HepG2 (cell line): ENCODE measurements around the gene TRPV4. TPM values are rescaled to one million over a fixed set of nuclear protein-coding genes. Genes with fewer than 3 reads are reported as not detected.

Experiments
- ATAC-seq: fragments of 200-7000 bp; cut with Tn5 transposase; 3 replicates; pipeline ENCODE4 v1.9.1; 2020; ENCODE audit warnings: mild to moderate bottlenecking, moderate library complexity
- BruUV-seq: library from RNA; stranded (reverse); fragments of 400-500 nt; replicated peaks from 2 replicates; lab custom pipeline; 2021; lab: Mats Ljungman, UMichigan
- CTCF ChIA-PET: fragments of 300-600 bp; formaldehyde crosslinking; extraction: SDS; loops from one replicate; lab custom pipeline; 2021; ENCODE audit warnings: low total read pairs, inconsistent platforms, low intra/inter-chr PET ratio; lab: Yijun Ruan, JAX
- POLR2A ChIA-PET: fragments of 350-600 bp; sonication (Branson Sonifier 250); formaldehyde crosslinking; loops from one replicate; lab custom pipeline; 2020; ENCODE audit warnings: antibody characterized with exemption, inconsistent platforms; lab: Yijun Ruan, JAX
- DNase-seq: peaks from one replicate; pipeline ENCODE4 v3.0.0-alpha.2; 2015; ENCODE audit warnings: low spot score
- FAIRE-seq: peaks from 3 replicates; lab custom pipeline; 2011; peaks lifted over from hg19 to GRCh38; lab: Jason Lieb, UNC
- H2AFZ ChIP-seq: one replicate; pipeline ENCODE4 v1.6.1; 2011; ENCODE audit warnings: low read length, inconsistent platforms
- H3K27ac ChIP-seq: fragments of 300-600 bp; 3 replicates; pipeline ENCODE4 v1.8.0; 2011; ENCODE audit warnings: mixed run types, mild to moderate bottlenecking, mixed read lengths, low read length, inconsistent platforms; ENCODE audit not compliant: insufficient read depth; ENCODE audit errors: extremely low read length
- H3K27me3 ChIP-seq, 2 experiments: fragments of 200-600 bp in 1 of 2; 2 replicates in 1 of 2; 3 replicates in 1 of 2; pipeline versions ENCODE4 v1.6.0 to v1.8.0; 2011; ENCODE audit warnings: low read length in 2 of 2, mild to moderate bottlenecking in 2 of 2, moderate library complexity in 2 of 2, inconsistent platforms in 1 of 2; ENCODE audit not compliant: insufficient read depth in 2 of 2, control insufficient read depth in 1 of 2
- H3K36me3 ChIP-seq, 2 experiments: fragments of 200-600 bp in 1 of 2; replicated peaks in 1 of 2; 2 replicates in 1 of 2; 3 replicates in 1 of 2; pipeline versions ENCODE4 v1.5.1 to v1.8.0; 2011; ENCODE audit warnings: low read length in 2 of 2, inconsistent platforms in 1 of 2; ENCODE audit not compliant: insufficient read depth in 2 of 2, control insufficient read depth in 1 of 2
- H3K4me1 ChIP-seq: 2 replicates; pipeline ENCODE4 v1.5.1; 2012; ENCODE audit warnings: low read length, inconsistent platforms; ENCODE audit not compliant: insufficient read depth
- H3K4me2 ChIP-seq: 2 replicates; pipeline ENCODE4 v1.6.0; 2011; ENCODE audit warnings: low read depth, low read length, inconsistent platforms
- H3K4me3 ChIP-seq, 3 experiments: fragments of 200-600 bp in 1 of 3; sonication (generic), shearing (Covaris generic) in 1 of 3; replicated peaks in 1 of 3; 2 replicates each; pipeline ENCODE4 v1.5.1; 2011 to 2016; ENCODE audit warnings: low read length in 3 of 3, inconsistent platforms in 2 of 3, low read depth in 2 of 3, mild to moderate bottlenecking in 2 of 3, control low read depth in 1 of 3, mixed read lengths in 1 of 3; ENCODE audit not compliant: insufficient read depth in 1 of 3
- H3K79me2 ChIP-seq: one replicate; pipeline ENCODE4 v1.6.1; 2011; ENCODE audit warnings: low read length, inconsistent platforms; ENCODE audit not compliant: insufficient read depth
- H3K9ac ChIP-seq: 2 replicates; pipeline ENCODE4 v1.6.0; 2011; ENCODE audit warnings: mild to moderate bottlenecking, low read depth, low read length, inconsistent platforms; ENCODE audit not compliant: insufficient read depth
- H3K9me3 ChIP-seq: 2 replicates; pipeline ENCODE4 v1.5.1; 2012; ENCODE audit warnings: mild to moderate bottlenecking, low read length
- H4K20me1 ChIP-seq: 2 replicates; pipeline ENCODE4 v1.6.0; 2011; ENCODE audit warnings: inconsistent platforms, mild to moderate bottlenecking, low read length, moderate library complexity; ENCODE audit not compliant: insufficient read depth
- CBX2 ChIP-seq, 2 experiments: fragments of 200-600 bp in 1 of 2; sonication (generic); formaldehyde crosslinking in 1 of 2; IDR thresholded peaks; 2 replicates each; pipeline versions ENCODE4 v1.7.0 to v1.8.1; 2018 to 2022; ENCODE audit warnings: low read depth in 2 of 2, low read length in 1 of 2, mild to moderate bottlenecking in 1 of 2, missing genetic modification reagents in 1 of 2
- KDM2A ChIP-seq: sonication (generic); formaldehyde crosslinking; IDR thresholded peaks from 2 replicates; pipeline ENCODE4 v1.4.0; 2020; ENCODE audit warnings: low read depth, missing genetic modification reagents, borderline replicate concordance
- KDM3A ChIP-seq: IDR thresholded peaks from 2 replicates; pipeline ENCODE4 v1.6.1; 2018; ENCODE audit warnings: low read depth, missing compliant biosample characterization
- MTF2 ChIP-seq: sonication (generic); formaldehyde crosslinking; IDR thresholded peaks from 2 replicates; pipeline ENCODE4 v1.5.0; 2020; ENCODE audit warnings: missing genetic modification reagents, borderline replicate concordance
- MXD3 ChIP-seq: IDR thresholded peaks from 2 replicates; pipeline ENCODE4 v1.6.1; 2016; ENCODE audit warnings: mild to moderate bottlenecking, missing biosample characterization, missing genetic modification reagents
- THYN1 ChIP-seq: sonication (generic); formaldehyde crosslinking; IDR thresholded peaks from 2 replicates; pipeline ENCODE4 v1.8.1; 2023; ENCODE audit warnings: low read depth, mild to moderate bottlenecking, moderate library complexity, missing genetic modification reagents, borderline replicate concordance
- ZBTB39 ChIP-seq: sonication (generic); formaldehyde crosslinking; IDR thresholded peaks from 2 replicates; pipeline ENCODE4 v1.5.0; 2020; ENCODE audit warnings: missing genetic modification reagents
- ZKSCAN5 ChIP-seq: sonication (generic); formaldehyde crosslinking; IDR thresholded peaks from 2 replicates; pipeline ENCODE4 v1.5.1; 2020; ENCODE audit warnings: mild to moderate bottlenecking, missing genetic modification reagents
- ZNF205 ChIP-seq: IDR thresholded peaks from 2 replicates; pipeline ENCODE4 v1.6.1; 2018; ENCODE audit warnings: missing biosample characterization, missing genetic modification reagents
- ZNF24 ChIP-seq: fragments of 450-650 bp; IDR thresholded peaks from 2 replicates; pipeline ENCODE4 v1.6.1; 2017; ENCODE audit warnings: antibody characterized with exemption, mild to moderate bottlenecking
- ZNF549 ChIP-seq: sonication (generic); formaldehyde crosslinking; IDR thresholded peaks from 2 replicates; pipeline ENCODE4 v1.5.0; 2020; ENCODE audit warnings: missing genetic modification reagents
- ZNF577 ChIP-seq: sonication (generic); formaldehyde crosslinking; IDR thresholded peaks from 2 replicates; pipeline ENCODE4 v1.4.0; 2020; ENCODE audit warnings: mild to moderate bottlenecking, low read depth, missing genetic modification reagents, borderline replicate concordance
- ZZZ3 ChIP-seq: sonication (generic); formaldehyde crosslinking; IDR thresholded peaks from 2 replicates; pipeline ENCODE4 v1.4.0; 2020; ENCODE audit warnings: missing genetic modification reagents, mild to moderate bottlenecking, borderline replicate concordance
- WGBS: methylation state at CpG from one replicate; pipeline ENCODE4 v1.1.6; 2017; ENCODE audit warnings: low lambda C conversion rate; 5-methylcytosine and 5-hydroxymethylcytosine counted together
- in situ Hi-C: cut with HindIII; loops from 2 replicates; pipeline ENCODE4 v1.10.0; 2017; ENCODE audit warnings: low pct_unique_long_range_greater_than_20kb; ENCODE audit not compliant: extremely low pct_ligation_motif_present
- intact Hi-C: fragments of 100-400 bp; cut with micrococcal nuclease; formaldehyde crosslinking; loops from one replicate; pipeline ENCODE4 v1.10.0; 2022; ENCODE audit not compliant: unreplicated experiment
- polyA plus RNA-seq, 8 experiments: library from polyadenylated mRNA; depleted of rRNA in 3 of 8; stranded (reverse) in 7 of 8; unstranded in 1 of 8; fragments of >200 nt; fragmentation: Illumina TruSeq in 4 of 8; extraction: Trizol in 4 of 8; gene quantifications; 2 replicates each; pipeline versions ENCODE4 v1.2.1 to v1.2.3, GENCODE V29; 2011 to 2016; ENCODE audit warnings: low read depth in 4 of 8, missing spikeins in 1 of 8, mixed read lengths in 1 of 8; ENCODE audit not compliant: insufficient read depth in 1 of 8
- total RNA-seq, 5 experiments: library from RNA; depleted of rRNA; stranded (reverse); fragments of >200 nt; fragmentation: Illumina TruSeq; extraction: Trizol; gene quantifications; 2 replicates each; pipeline ENCODE4 v1.2.3, GENCODE V29; 2016; ENCODE audit warnings: low read depth in 1 of 5
- TF ChIP-seq, protein P1 (sequence below): sonication (generic); formaldehyde crosslinking; IDR thresholded peaks from one replicate; pipeline ENCODE4 v1.5.1; 2020; ENCODE audit warnings: mild to moderate bottlenecking, missing genetic modification reagents; ENCODE audit errors: not compliant biosample characterization

The TRPV4 gene
- total and polyA plus RNA-seq, 2 of the 13 experiments (the other 11 are each of a cell fraction or from before 2014, with no cell fraction given) = 0.66 to 4.7 TPM

GRCh38 chr12:109776624-109777023 lies 56.6 kb downstream of the TRPV4 start:
- H3K4me1 ChIP-seq = peaks cover 52% of the 10 kb centered on the region
- intact Hi-C loops = loop anchor here (1.0 kb wide), 1 partner anchor 344 kb away; no protein-coding TSS in a partner anchor
- ChIA-PET POLR2A (interaction anchor here (1.1 to 1.5 kb wide), 3 partner anchors 62 to 179 kb away, joined by 4 to 7 read pairs (median 4); partner anchors contain the start of gene FAM222A), CTCF (interaction anchor here (1.1 to 4.0 kb wide), 3 partner anchors 179 to 258 kb away, joined by 4 to 31 read pairs (median 29); no protein-coding TSS in a partner anchor)
- peak overlapping the region; percentile 84 for H3K4me2 ChIP-seq
- H2AFZ ChIP-seq = no peak overlapping the region
- no peaks in the 10 kb centered on the region for H3K9me3 ChIP-seq
- no peaks in the 10 kb centered on the region for H4K20me1 ChIP-seq
- no TSS peak for BruUV-seq
- FAIRE-seq (no peak), DNase-seq (no peak), ATAC-seq (no peak)
- H3K36me3 ChIP-seq = no peaks in the 10 kb centered on the region
- no peaks in the 10 kb centered on the region for H3K79me2 ChIP-seq
- H3K4me3 ChIP-seq = no peak overlapping the region; a peak in 1 of 6 replicates
- H3K27ac ChIP-seq = no peak overlapping the region
- in situ Hi-C loops = loop anchor here (5.0 kb wide), 2 partner anchors 259 to 349 kb away; no protein-coding TSS in a partner anchor
- no peaks in the 10 kb centered on the region for H3K27me3 ChIP-seq
- 68% methylated on average over 9 of the region's 9 CpGs for WGBS
- H3K9ac ChIP-seq = 0 out of 2 replicates have a peak overlapping the region, but pooled peaks have one; percentile 39
- TF ChIP-seq, protein P1, sequence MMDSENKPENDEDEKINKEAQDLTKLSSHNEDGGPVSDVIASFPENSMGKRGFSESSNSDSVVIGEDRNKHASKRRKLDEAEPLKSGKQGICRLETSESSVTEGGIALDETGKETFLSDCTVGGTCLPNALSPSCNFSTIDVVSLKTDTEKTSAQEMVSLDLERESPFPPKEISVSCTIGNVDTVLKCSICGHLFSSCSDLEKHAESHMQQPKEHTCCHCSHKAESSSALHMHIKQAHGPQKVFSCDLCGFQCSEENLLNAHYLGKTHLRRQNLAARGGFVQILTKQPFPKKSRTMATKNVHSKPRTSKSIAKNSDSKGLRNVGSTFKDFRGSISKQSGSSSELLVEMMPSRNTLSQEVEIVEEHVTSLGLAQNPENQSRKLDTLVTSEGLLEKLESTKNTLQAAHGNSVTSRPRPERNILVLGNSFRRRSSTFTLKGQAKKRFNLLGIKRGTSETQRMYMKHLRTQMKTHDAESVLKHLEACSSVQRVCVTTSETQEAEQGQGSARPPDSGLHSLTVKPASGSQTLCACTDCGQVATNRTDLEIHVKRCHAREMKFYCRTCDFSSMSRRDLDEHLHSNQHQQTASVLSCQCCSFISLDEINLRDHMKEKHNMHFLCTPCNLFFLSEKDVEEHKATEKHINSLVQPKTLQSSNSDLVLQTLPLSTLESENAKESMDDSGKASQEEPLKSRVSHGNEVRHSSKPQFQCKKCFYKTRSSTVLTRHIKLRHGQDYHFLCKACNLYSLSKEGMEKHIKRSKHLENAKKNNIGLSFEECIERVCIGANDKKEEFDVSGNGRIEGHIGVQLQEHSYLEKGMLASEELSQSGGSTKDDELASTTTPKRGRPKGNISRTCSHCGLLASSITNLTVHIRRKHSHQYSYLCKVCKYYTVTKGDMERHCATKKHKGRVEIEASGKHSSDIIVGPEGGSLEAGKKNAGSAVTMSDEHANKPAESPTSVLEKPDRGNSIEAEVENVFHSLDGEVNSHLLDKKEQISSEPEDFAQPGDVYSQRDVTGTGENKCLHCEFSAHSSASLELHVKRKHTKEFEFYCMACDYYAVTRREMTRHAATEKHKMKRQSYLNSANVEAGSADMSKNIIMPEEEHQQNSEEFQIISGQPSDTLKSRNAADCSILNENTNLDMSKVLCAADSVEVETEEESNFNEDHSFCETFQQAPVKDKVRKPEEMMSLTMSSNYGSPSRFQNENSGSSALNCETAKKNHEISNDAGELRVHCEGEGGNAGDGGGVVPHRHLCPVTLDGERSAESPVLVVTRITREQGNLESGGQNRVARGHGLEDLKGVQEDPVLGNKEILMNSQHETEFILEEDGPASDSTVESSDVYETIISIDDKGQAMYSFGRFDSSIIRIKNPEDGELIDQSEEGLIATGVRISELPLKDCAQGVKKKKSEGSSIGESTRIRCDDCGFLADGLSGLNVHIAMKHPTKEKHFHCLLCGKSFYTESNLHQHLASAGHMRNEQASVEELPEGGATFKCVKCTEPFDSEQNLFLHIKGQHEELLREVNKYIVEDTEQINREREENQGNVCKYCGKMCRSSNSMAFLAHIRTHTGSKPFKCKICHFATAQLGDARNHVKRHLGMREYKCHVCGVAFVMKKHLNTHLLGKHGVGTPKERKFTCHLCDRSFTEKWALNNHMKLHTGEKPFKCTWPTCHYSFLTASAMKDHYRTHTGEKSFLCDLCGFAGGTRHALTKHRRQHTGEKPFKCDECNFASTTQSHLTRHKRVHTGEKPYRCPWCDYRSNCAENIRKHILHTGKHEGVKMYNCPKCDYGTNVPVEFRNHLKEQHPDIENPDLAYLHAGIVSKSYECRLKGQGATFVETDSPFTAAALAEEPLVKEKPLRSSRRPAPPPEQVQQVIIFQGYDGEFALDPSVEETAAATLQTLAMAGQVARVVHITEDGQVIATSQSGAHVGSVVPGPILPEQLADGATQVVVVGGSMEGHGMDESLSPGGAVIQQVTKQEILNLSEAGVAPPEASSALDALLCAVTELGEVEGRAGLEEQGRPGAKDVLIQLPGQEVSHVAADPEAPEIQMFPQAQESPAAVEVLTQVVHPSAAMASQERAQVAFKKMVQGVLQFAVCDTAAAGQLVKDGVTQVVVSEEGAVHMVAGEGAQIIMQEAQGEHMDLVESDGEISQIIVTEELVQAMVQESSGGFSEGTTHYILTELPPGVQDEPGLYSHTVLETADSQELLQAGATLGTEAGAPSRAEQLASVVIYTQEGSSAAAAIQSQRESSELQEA = no peak
- TF ChIP-seq MXD3 (no peak), MTF2 (CRISPR knock-in tag) (no peak), KDM3A (CRISPR knock-in tag) (no peak), THYN1 (CRISPR knock-in tag) (no peak), ZNF577 (CRISPR knock-in tag) (no peak), ZZZ3 (CRISPR knock-in tag) (no peak), CBX2 (IDR thresholded peaks at IDR 0.05; ENCODE audit: low read depth, low read length) (no peak), CBX2 (CRISPR knock-in tag; IDR thresholded peaks at IDR 0.05; ENCODE audit: low read depth) (no peak), ZNF24 (no peak), ZKSCAN5 (CRISPR knock-in tag) (no peak), KDM2A (CRISPR knock-in tag) (no peak), ZBTB39 (CRISPR knock-in tag) (no peak), ZNF549 (CRISPR knock-in tag) (no peak), ZNF205 (CRISPR knock-in tag) (no peak)
